ENCODE data around the gene AEBP2. TPM values are rescaled to one million over a fixed set of nuclear protein-coding genes. Genes with fewer than 3 reads are reported as not detected.
"Not testable (repeated sequence)": the region's sequence is repeated elsewhere in the genome, so short reads cannot be mapped to it uniquely, and the experiment has no call there.

Gene AEBP2
- total and polyA plus RNA-seq, 12 donors = 15.7 to 83.1 (median 43.1) TPM

DNA sequence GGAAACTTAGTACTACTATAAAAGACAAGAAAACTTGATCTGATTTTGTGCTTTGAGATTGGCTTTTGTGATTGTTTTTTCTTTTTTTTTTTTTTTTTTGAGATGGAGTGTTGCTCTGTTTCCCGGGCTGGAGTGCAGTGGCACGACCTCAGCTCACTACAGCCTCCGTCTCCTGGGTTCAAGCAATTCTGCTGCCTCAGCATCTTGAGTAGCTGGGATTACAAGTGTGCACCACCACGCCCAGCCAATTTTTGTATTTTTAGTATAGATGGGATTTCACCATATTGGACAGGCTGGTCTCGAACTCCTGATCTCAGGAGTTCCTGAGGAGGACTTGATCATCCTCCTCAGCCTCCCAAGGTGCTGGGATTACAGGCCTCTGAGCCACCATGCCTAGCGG is 26.4 kb downstream of the AEBP2 start:
- Histone ChIP-seq H3K27ac (no peak overlapping the region), H3K4me1 (replicated peaks in 1 of 2) (peaks cover 4 to 34% of the 10 kb centered on the region in 2 donors)
- WGBS, 4 donors = 92 to 98% (median 96%) methylated on average over 6 of the region's 6 CpGs

DNA sequence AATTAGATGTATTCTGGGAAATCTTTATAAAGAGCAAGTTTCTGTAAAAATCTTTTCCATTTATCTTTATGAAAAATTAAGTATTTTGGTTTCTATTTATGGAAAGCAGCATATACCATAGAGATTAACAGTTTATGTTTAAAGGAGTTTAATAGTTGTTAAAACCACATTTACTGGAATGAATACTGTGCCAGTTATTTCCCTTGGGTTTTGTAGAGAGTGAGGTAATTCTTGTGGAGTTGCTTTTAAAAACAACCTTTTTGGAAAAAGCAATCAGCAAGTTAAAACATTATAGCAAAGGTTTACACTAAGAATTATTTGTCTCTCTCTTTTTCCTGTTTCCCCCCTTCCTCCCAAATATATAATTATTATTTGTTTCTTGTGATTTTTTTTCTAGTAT is 34.9 kb downstream of the AEBP2 start:
- Histone ChIP-seq H3K4me1 (replicated peaks in 1 of 2) (no peaks in the 10 kb centered on the region), H3K36me3 (replicated peaks in 1 of 2) (peaks cover 0 to 9% of the 10 kb centered on the region in 2 donors), H3K4me3 (no peak overlapping the region), H3K27me3 (no peaks in the 10 kb centered on the region), H3K9me3 (replicated peaks in 1 of 3) (no peaks in the 10 kb centered on the region), H3K27ac (no peak overlapping the region)
- intact Hi-C loops (cut with DNase I) = no loop called here
- TF ChIP-seq POLR2A (IDR thresholded peaks at IDR 0.05) = no peak
- TF ChIP-seq, protein P1, sequence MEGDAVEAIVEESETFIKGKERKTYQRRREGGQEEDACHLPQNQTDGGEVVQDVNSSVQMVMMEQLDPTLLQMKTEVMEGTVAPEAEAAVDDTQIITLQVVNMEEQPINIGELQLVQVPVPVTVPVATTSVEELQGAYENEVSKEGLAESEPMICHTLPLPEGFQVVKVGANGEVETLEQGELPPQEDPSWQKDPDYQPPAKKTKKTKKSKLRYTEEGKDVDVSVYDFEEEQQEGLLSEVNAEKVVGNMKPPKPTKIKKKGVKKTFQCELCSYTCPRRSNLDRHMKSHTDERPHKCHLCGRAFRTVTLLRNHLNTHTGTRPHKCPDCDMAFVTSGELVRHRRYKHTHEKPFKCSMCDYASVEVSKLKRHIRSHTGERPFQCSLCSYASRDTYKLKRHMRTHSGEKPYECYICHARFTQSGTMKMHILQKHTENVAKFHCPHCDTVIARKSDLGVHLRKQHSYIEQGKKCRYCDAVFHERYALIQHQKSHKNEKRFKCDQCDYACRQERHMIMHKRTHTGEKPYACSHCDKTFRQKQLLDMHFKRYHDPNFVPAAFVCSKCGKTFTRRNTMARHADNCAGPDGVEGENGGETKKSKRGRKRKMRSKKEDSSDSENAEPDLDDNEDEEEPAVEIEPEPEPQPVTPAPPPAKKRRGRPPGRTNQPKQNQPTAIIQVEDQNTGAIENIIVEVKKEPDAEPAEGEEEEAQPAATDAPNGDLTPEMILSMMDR (IDR thresholded peaks at IDR 0.05) = no peak
- DNase-seq = no peak

More for the DNA sequence above, 26.4 kb downstream of the AEBP2 start:
- H3K36me3 ChIP-seq (replicated peaks in 1 of 2) = peaks cover 0 to 12% of the 10 kb centered on the region in 2 donors
- H3K4me3 ChIP-seq = no peak overlapping the region
- TF ChIP-seq, protein P1 (IDR thresholded peaks at IDR 0.05) = no peak
- TF ChIP-seq POLR2A (IDR thresholded peaks at IDR 0.05) = no peak
- H3K9me3 ChIP-seq (replicated peaks in 1 of 3) = no peaks in the 10 kb centered on the region
- DNase-seq = no peak
- intact Hi-C loops (cut with DNase I) = no loop called here
- no peaks in the 10 kb centered on the region for H3K27me3 ChIP-seq

DNA sequence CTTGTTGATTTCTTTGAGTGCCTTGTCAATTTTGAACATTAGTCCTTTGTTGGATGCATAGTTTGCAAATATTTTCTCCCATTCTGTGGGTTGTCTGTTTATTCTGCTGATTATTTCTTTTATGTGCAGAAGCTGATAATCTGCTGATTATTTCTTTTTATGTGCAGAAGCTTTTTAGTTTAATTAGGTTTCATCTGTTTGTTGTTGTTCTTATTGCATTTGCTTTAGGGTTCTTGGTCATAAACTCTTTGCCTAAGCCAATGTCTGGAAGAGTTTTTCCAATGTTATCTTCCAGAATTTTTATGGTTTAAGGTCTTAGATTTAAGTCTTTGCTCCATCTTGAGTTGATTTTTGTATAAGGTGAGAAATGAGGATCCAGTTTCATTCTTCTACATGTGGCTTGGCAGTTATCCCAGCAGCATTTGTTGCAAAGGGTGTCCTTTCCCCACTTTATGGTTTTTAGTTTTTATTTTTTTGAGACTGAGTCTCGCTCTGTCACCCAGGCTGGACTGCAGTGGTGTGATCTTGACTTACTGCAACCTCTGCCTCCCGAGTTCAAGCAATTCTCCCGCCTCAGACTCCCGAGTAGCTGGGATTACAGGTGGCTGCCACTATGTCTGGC is 36.7 kb downstream of the AEBP2 start:
- intact Hi-C loops (cut with DNase I); H3K27ac ChIP-seq: not testable (repeated sequence)
- WGBS, 4 donors = 92 to 100% (median 96%) methylated on average over 4 of the region's 4 CpGs

GRCh38 chr12:19477071-19477470 is 37.8 kb downstream of the AEBP2 start:
- Histone ChIP-seq H3K4me3 (no peak overlapping the region), H3K36me3 (replicated peaks in 1 of 2) (peaks cover 0 to 9% of the 10 kb centered on the region in 2 donors), H3K27me3 (no peaks in the 10 kb centered on the region), H3K4me1 (replicated peaks in 1 of 2) (peaks cover 7 to 10% of the 10 kb centered on the region in 2 donors), H3K27ac (no peak overlapping the region), H3K9me3 (replicated peaks in 1 of 3) (no peaks in the 10 kb centered on the region)
- intact Hi-C loops (cut with DNase I) = no loop called here
- no peak for DNase-seq
- WGBS, 4 donors = 92 to 98% (median 95%) methylated on average over 8 of the region's 8 CpGs
- no peak for TF ChIP-seq POLR2A (IDR thresholded peaks at IDR 0.05)
- TF ChIP-seq, protein P1 (IDR thresholded peaks at IDR 0.05) = no peak

More for the DNA sequence above, 36.7 kb downstream of the AEBP2 start:
- H3K4me3 ChIP-seq; H3K4me1 ChIP-seq (replicated peaks in 1 of 2); H3K27me3 ChIP-seq; H3K36me3 ChIP-seq (replicated peaks in 1 of 2); DNase-seq; H3K9me3 ChIP-seq (replicated peaks in 1 of 3): not testable (repeated sequence)

- peaks cover 23 to 29% of the 10 kb centered on the region in 2 donors for H3K4me1 ChIP-seq (replicated peaks in 1 of 2)
- no peaks in the 10 kb centered on the region for H3K27me3 ChIP-seq
- TF ChIP-seq, protein P1 (IDR thresholded peaks at IDR 0.05) = no peak
- TF ChIP-seq POLR2A (IDR thresholded peaks at IDR 0.05) = no peak
- H3K4me3 ChIP-seq = no peak overlapping the region
- WGBS, 4 donors = 96 to 100% (median 99%) methylated on average over 1 of the region's 1 CpG
- no peak overlapping the region for H3K27ac ChIP-seq
- no peak for DNase-seq
- intact Hi-C loops (cut with DNase I) = no loop called here
- no peaks in the 10 kb centered on the region for H3K36me3 ChIP-seq (replicated peaks in 1 of 2)
- H3K9me3 ChIP-seq (replicated peaks in 1 of 3) = no peaks in the 10 kb centered on the region
Observed at GRCh38 chr12:19480459-19480858, 41.2 kb downstream of the AEBP2 start.

Data from adrenal gland (tissue), 12 donors.